GM21825 (cell line): ENCODE results near the gene PPT2.
"Not testable (repeated sequence)": the region's sequence is repeated elsewhere in the genome, so short reads cannot be mapped to it uniquely, and the experiment has no call there.

ENCODE experiments used
- ATAC-seq: cut with Tn5 transposase; IDR thresholded peaks from one replicate; pipeline ENCODE4 v1.9.1; 2021; ENCODE audit warnings: mild to moderate bottlenecking, moderate library complexity; ENCODE audit not compliant: unreplicated experiment

The PPT2 gene

GRCh38 chr6:32175711-32176475 is 22.0 kb downstream of the PPT2 start, which contains the start of gene AGPAT1:
TSS of gene AGPAT1 (minus strand) at chr6:32176084. CDS start at chr6:32171496, 4,588 bp downstream.
- peak; percentile 39 for ATAC-seq

GRCh38 chr6:32176476-32177182 is 22.7 kb downstream of the PPT2 start:
- no peak for ATAC-seq

DNA sequence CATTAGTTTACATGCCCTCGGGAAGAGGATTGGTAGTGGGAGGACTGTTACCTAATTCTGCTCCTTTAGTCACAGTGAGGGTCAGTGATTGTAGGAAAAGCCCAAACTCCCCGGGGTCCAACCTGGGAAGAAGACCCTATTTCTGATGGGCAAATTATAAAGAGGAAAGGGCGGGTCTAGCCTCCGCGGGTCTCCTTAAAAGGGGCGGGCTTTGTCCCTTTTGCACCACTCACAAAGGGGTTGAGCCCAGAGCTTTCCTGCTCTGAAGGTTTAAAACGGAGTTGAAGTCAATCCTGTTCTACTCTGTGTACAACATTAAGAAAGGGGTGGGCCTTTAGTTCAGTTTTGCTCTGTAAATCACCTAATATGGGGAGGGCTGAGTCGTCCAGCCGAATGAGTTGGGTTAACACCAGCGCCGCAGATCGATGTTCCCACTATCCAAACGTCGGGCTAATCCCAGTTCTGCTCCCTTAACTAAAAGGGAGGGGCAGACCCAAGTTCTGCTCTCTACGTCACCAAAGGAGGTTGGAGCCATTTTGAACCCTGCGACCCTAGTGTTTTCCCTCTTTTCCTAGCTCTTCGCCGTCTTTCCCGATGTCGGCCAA is 23.3 kb downstream of the PPT2 start:
- peak; percentile 0 for ATAC-seq

DNA sequence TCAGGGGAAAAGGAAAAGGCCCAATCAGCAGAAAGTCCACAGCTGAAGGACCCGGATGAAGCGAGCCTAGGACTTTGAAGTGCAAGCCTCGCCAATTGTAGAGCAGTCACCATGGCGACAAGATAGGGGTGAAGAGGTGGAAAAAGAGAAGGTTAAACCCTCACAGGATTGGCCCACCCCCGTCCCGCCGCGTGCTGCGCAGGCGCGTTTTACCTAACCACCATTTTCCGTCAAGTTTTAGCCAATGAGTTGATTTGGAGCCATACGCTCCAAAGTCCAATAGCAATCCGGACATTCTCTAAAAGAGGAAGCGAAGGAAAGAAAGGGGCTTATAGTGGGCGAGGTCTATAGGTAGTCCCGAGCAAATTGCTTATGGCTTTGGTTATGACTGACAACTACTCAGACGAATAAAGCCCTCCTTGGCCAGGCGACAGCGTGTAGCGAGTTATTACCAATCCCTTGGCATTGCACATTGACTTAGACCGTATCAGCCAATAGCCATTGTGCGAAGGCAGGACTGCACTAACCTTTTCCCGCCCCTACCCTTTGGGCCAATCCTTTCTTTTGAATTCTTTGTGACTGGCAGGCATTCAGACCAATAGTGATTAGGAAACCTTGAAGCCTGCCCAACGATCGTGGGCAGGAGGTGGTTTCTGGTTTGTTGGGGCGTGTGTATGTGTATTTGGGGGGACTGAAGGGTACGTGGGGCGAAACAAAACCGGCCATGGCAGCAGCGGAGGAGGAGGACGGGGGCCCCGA is 24.0 kb downstream of the PPT2 start, which contains the start of gene RNF5:
Gene RNF5 (plus strand): TSS at position 618 of the 759 bp plus-strand sequence. CDS start 107 bp downstream, at position 725.
- peak; percentile 80 for ATAC-seq

DNA sequence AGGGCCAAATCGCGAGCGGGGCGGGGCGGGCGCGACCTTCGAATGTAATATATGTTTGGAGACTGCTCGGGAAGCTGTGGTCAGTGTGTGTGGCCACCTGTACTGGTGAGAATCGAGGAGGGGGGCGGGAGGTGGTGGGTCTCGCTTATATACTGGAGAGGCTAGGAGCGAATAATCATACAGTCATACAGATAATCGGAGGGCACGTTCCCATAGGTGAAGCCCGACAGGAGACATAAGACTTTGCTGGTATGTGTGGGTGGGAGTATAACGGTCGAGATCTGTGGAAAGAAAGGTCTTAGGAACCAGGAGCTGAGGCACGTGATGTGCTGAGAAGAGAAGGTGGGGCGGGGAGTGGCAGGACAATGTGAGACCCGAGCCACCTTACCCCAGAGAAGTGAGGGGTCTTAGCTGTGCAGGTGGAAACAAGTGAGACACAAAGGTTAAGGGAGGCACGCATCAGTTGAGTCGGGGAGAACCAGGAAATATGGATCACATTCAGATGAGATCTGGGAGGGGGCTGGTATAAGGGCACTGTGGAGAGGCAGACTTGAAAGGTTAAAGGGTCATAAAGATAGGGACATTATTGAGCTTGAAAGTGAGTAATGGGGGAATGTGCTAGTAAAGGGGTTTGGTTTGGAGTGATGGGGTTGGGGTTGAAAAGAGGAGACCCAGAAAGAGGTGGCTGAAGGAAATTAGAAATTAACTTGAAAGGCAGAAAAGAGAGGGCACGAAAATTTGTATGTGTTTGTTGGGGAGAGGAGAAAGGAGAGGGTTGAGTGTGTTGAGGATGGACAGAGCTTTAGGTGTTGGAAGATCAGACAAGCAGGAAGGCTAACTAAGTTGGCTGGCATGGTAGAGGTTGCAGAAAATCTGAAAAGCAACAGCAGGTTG is 24.9 kb downstream of the PPT2 start:
- no peak for ATAC-seq

GRCh38 chr6:32179766-32180405 is 25.9 kb downstream of the PPT2 start:
- ATAC-seq: no peak

DNA sequence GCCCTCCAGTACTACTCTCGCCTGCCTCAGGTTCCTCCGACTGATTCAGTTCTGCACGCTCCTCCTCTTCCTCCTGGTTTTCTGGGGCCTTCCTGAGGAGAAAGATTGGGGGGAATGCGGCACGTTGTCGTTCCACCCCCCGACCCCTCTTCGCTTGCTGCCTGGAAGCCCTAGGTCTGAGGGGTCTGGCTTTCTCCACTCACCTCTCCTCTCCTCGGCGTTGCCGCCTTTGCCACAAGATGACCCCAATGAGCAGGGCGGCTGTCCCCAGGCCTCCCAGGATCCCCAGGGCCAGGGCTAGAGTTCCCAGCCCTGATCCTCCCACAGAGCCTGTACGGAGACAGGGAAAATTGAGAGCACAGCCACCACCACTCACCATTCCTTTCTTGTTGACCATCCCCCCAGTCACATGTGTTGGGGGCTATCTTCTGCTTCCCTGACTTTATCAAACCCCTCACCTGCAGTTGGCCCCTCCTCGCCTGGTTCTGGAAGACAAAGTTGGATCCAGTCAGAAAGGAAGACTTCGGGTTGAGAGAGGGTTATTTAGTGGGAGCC is 27.3 kb downstream of the PPT2 start:
- no peak for ATAC-seq

DNA sequence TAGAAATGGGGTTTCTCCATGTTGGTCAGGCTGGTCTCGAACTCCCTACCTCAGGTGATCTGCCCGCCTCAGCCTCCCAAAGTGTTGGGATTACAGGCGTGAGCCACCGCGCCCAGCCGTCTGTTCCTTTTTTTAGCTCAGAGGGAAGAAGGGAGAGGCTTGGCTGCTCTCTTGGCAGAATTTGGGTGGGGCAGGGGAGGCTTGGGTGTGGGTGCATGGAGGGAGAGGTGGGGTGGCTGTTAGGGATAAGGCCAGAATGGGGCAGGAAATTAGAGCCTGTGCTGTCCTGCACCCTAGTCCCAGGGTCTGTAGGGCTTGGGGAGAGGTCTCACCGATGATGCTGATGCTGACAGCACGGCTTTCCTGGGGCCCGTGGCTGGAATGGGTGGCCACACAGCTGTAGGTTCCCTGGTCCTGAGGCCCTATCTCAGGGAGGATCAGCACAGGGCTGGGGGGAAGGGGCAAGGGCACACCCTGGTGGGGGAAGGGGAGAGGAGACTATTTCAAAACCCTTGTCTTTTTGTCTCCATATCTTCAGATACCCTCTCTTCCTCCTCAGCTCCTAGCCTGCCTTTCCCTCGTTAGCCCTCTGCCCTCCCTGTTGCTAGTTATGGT is 28.1 kb downstream of the PPT2 start:
- no peak for ATAC-seq

DNA sequence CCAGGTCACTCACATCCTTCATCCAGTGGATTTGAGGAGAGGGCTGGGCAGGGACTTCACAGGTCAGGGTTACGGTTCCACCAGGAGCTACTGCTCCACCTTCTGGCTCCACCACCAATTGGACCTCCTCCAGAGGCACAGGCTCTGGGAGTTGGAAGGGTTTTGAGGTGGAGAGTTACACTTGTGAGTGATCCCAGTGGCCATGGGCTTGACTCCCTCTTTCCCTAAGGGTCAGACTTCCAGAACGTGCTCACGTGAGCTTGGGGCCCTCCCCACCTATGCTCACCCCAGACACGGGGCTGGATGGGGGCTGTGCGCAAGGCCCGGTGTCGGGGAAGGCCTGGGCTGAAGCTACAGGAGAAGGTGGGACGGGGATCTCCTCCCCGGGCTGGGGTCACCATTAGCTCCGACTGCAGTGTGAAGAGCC is 28.6 kb downstream of the PPT2 start:
- no peak for ATAC-seq

DNA sequence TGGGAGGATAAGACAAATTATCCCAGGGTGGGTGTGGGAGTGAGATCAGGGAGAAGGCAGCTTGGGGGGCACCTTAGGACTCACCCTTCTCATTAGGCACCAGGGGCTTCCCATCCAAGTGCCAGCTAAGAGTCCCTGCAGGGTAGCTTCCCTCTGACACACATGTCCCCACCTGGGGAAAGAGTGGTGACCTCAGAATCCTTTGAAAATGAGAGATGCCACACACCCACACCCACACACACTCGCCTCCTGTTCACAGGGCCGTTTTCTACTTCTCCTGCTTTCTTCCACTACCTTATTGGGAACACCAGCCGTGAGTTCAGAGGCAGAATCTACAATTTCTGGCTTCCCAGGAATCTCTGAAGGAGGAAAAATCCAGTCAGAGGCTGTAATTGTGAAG is 29.1 kb downstream of the PPT2 start:
- no peak for ATAC-seq

DNA sequence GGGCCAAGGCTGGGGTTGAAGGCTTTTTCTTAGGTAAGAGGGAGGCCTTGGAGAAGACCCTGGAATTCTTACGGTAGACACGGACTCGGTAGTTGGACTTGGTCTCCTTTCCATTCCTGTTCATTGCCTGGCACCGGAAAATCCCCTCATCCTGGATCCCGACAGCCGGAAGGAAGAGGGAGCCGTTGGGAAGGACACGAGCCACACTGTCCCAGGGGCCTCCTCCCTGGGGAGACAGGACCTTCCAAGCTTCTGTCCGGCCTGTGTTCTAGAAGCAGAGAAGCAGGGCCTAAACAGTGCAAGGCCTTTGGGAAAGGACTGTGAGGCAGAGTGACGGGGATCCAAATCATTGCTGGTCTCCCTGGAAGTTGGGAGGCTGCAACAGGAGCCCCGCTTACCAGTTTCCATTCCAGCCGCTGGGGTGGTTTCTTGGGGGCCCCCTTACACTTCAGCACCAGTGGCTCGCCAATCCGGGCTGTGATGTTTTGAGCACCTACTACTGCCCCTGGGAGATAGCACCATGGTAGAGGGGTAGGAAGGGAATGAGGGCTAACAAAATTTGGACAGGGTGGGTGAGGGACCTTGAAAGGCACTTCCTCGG is 29.6 kb downstream of the PPT2 start:
- ATAC-seq: no peak

DNA sequence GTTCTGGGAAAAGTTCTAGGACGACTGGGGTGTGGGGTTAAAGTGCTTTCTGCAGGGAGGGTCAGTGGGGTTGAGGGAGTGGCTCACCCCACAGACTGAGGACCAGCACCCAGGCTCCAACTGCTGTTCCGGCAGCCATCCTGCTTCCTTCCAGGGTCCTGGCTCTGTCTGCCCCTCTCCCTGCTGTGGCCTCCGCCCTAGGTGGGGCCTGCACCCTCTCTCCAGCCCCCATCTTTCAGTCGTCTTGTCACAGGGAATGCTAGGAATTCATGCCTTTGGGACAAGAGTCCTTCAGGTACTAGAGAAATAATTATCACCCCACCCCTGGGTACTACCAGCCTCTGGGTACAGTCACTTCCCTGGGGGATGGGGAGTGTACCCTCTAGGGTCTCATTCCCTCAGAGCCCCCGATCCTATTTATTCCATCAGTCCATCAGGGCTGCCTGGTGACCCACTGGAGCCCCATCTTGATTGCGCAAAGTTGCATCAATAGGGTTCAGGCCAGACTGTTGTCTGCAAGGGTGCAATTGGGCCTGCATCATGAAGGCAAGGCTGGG is 30.2 kb downstream of the PPT2 start, which contains the start of gene AGER:
Gene AGER (minus strand): TSS at position 170 of the 557 bp plus-strand sequence. CDS start 31 bp downstream, at position 139.
- no peak for ATAC-seq

- ATAC-seq: not testable (repeated sequence)
Measured at GRCh38 chr6:32185681-32186131, 31.8 kb downstream of the PPT2 start.

- ATAC-seq: not testable (repeated sequence)
Measured at GRCh38 chr6:32186151-32186840, 32.4 kb downstream of the PPT2 start.

- no peak for ATAC-seq
Measured at GRCh38 chr6:32187009-32187709, 33.2 kb downstream of the PPT2 start.

DNA sequence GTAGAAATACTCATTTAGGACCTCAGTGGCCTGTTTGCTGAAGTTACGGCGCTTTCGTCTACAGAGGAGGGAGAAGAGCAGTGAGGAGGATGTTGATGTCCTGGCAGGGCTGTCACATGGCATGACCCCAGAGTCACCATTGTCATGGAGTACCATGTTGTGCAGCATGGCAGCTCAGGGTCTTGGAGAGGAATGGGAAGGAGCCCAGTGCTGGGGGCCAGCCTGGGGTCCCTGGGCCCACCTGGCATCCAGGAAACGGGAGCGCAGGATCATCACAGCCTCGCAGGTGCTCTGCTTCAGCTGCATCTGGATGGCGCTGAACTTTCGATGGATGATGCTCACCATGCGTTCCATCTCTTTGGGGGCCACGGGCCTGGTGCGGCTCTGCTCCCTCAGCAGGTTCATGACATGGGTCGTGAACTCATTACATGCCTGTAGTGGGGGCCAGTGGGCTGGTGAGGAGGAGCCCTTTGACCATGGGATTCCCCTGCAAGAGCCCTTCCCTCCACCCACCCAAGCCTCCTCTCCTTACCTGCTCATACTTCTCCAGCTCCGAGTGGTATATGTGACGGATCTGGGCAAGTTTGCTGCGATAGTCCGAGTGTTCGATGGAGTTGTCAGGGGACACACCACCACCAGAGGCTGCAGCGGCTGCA is 33.9 kb downstream of the PPT2 start:
- not testable (repeated sequence) for ATAC-seq
